Measurements from ENCODE around the gene KRT2. TPM values are rescaled to one million over a fixed set of nuclear protein-coding genes. Genes with fewer than 3 reads are reported as not detected.

Gene KRT2
- total RNA-seq, 1 experiment from 2014 or later: not detected

DNA sequence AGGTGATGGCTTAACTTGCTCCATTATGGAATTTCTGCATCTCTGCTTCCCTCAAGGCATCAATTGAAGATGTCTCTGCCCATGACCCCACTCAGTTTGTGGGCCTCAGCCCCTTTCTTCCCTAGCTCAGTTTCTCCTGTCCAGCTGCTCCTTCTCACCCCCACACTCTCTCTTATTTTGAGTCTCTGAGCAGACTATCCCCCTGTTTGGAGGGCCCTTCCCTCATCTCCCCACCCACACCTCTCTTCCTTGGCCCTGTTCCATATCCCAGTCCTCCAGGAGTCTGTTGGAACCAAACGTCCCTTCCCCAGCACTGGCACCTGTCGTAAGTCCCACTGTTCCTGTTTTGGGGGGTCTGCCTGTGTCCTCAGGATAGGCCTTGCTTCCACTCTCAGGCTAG lies 36.5 kb upstream of the KRT2 start:
- TF ChIP-seq, protein P1, sequence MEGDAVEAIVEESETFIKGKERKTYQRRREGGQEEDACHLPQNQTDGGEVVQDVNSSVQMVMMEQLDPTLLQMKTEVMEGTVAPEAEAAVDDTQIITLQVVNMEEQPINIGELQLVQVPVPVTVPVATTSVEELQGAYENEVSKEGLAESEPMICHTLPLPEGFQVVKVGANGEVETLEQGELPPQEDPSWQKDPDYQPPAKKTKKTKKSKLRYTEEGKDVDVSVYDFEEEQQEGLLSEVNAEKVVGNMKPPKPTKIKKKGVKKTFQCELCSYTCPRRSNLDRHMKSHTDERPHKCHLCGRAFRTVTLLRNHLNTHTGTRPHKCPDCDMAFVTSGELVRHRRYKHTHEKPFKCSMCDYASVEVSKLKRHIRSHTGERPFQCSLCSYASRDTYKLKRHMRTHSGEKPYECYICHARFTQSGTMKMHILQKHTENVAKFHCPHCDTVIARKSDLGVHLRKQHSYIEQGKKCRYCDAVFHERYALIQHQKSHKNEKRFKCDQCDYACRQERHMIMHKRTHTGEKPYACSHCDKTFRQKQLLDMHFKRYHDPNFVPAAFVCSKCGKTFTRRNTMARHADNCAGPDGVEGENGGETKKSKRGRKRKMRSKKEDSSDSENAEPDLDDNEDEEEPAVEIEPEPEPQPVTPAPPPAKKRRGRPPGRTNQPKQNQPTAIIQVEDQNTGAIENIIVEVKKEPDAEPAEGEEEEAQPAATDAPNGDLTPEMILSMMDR (IDR thresholded peaks at IDR 0.05; ENCODE audit: unreplicated experiment): no peak
- Mint-ChIP-seq H3K27me3 (ENCODE audit: unreplicated experiment) (peaks cover 97% of the 10 kb centered on the region), H3K9me3 (ENCODE audit: low read depth, unreplicated experiment) (no peaks in the 10 kb centered on the region), H3K27ac (ENCODE audit: unreplicated experiment) (no peak overlapping the region), H3K4me3 (ENCODE audit: low read depth, unreplicated experiment) (no peak overlapping the region), H3K36me3 (ENCODE audit: insufficient read depth, unreplicated experiment) (no peaks in the 10 kb centered on the region), H3K4me1 (ENCODE audit: low read depth, unreplicated experiment) (peaks cover 26% of the 10 kb centered on the region)
- CTCF ChIA-PET: no interaction called here
- intact Hi-C loops (cut with micrococcal nuclease; ENCODE audit: unreplicated experiment): no loop called here
- no peak for DNase-seq
- BruUV-seq (replicated peaks): no TSS peak

DNA sequence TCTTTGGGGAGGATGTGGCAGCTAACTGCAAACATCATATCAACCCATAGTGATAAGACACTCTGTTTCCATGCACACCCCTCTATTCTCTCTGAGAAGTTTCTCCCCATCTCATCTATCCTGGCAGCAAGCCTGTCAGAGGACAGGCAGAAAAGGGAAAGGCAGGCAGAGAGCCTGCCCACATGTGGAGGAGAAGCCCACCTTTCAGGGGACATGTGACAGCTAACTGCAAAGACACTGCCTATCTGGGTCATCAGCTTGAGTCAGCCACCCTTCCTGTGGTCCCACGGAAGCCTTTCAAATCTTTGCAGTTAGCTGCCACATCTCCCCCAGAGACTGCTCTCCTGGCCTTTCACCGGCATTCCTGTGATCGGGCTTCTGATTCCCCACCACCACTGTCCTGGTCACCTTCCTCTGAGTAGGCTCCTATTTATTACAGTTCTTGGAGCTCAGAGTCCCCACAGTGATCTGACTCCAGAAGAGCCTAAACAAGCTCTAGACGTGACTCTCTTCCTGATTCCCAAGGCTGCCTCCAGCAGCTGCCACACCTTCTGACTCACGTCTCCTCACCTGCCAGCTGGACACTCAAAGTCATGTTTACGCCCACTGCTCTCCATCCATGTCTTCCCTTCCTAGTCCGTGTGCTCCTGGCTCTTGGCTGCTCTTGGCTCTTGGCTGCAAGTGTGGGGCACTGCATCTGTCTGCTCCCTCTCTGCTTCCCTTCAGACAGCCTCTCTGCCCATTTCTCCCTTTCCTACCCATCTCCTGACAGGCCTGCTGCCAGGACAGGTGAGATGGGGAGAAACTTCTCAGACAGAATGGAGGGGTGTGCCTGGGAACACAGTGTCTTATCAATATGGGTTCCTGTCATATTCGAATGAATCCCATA lies 35.7 kb upstream of the KRT2 start:
- H3K4me3 Mint-ChIP-seq (ENCODE audit: low read depth, unreplicated experiment): no peak overlapping the region

DNA sequence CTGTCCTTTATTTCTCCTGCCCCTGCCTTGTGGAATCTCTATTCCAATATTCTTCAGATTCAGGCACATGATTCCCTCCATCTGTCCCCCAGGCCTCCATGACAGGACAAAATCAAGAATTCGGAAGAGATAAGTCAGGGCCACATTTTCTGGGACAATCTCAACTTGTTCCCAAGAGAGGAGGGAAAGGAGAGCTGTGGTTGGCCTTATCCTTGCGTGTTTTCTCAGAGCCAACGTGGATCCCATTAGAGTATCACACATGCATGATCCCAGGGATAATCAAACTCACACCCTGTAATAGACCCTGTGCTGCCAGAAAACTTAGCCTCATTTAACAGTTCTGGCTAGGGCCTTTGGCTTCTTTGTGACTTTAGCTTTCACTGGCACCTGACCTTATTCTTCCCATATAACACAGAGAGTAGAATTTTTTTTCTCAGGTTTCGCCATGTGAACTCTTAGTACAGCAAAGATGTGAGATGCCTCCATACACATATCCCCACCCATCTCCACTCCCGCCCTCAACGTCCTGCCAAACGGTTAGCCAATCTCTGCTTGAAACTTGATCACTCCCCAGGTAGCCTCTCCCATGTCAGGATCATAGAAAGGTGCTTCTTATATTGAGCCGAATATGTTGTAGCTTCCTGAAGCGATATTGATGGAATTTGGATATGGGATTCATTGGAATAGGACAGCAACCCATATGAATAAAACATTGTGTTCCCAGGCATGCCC lies 34.9 kb upstream of the KRT2 start:
- H3K27ac Mint-ChIP-seq (ENCODE audit: unreplicated experiment): no peak overlapping the region
- no peak for DNase-seq
- H3K4me1 Mint-ChIP-seq (ENCODE audit: low read depth, unreplicated experiment): peaks cover 17% of the 10 kb centered on the region
- TF ChIP-seq, protein P1 (IDR thresholded peaks at IDR 0.05; ENCODE audit: unreplicated experiment): no peak
- CTCF ChIA-PET: no interaction called here
- no TSS peak for BruUV-seq (replicated peaks)
- no peaks in the 10 kb centered on the region for H3K9me3 Mint-ChIP-seq (ENCODE audit: low read depth, unreplicated experiment)
- H3K36me3 Mint-ChIP-seq (ENCODE audit: insufficient read depth, unreplicated experiment): no peaks in the 10 kb centered on the region
- no peak overlapping the region for H3K4me3 Mint-ChIP-seq (ENCODE audit: low read depth, unreplicated experiment)
- H3K27me3 Mint-ChIP-seq (ENCODE audit: unreplicated experiment): peaks cover 87% of the 10 kb centered on the region
- intact Hi-C loops (cut with micrococcal nuclease; ENCODE audit: unreplicated experiment): no loop called here

More for the DNA sequence above, 35.7 kb upstream of the KRT2 start:
- intact Hi-C loops (cut with micrococcal nuclease; ENCODE audit: unreplicated experiment): no loop called here
- no TSS peak for BruUV-seq (replicated peaks)
- H3K4me1 Mint-ChIP-seq (ENCODE audit: low read depth, unreplicated experiment): peaks cover 19% of the 10 kb centered on the region
- H3K27me3 Mint-ChIP-seq (ENCODE audit: unreplicated experiment): peaks cover 95% of the 10 kb centered on the region
- DNase-seq: peak; percentile 30
- TF ChIP-seq, protein P1 (IDR thresholded peaks at IDR 0.05; ENCODE audit: unreplicated experiment): no peak
- no peaks in the 10 kb centered on the region for H3K9me3 Mint-ChIP-seq (ENCODE audit: low read depth, unreplicated experiment)
- CTCF ChIA-PET: no interaction called here
- H3K27ac Mint-ChIP-seq (ENCODE audit: unreplicated experiment): no peak overlapping the region
- no peaks in the 10 kb centered on the region for H3K36me3 Mint-ChIP-seq (ENCODE audit: insufficient read depth, unreplicated experiment)

DNA sequence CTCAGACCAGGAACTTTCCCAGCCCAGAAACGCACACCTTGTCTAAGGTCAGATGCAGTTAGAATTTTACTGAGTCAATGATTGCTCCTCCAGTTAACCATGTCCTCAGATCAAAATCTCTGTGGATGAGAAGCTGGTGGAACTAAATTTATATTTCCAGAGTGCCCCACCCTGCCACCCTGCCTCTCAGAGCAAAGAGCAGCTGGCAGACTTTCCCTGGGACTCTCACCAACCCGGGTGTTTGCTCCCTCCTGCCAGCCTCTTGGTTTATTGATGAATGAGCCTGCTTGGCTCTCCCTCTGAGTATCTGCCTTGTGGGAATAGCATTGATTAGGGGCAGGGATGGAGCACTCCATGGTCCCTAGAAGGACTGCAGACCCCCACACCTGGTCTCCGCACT lies 34.1 kb upstream of the KRT2 start:
- Mint-ChIP-seq H3K4me1 (ENCODE audit: low read depth, unreplicated experiment) (peaks cover 16% of the 10 kb centered on the region), H3K27ac (ENCODE audit: unreplicated experiment) (no peak overlapping the region), H3K4me3 (ENCODE audit: low read depth, unreplicated experiment) (no peak overlapping the region), H3K36me3 (ENCODE audit: insufficient read depth, unreplicated experiment) (no peaks in the 10 kb centered on the region), H3K27me3 (ENCODE audit: unreplicated experiment) (peaks cover 78% of the 10 kb centered on the region), H3K9me3 (ENCODE audit: low read depth, unreplicated experiment) (no peaks in the 10 kb centered on the region)
- no peak for DNase-seq
- CTCF ChIA-PET: interaction anchor here (0.5 kb wide), 1 partner anchor 59 kb away, joined by 3 read pairs; no protein-coding TSS in a partner anchor
- BruUV-seq (replicated peaks): no TSS peak
- TF ChIP-seq, protein P1 (IDR thresholded peaks at IDR 0.05; ENCODE audit: unreplicated experiment): no peak
- intact Hi-C loops (cut with micrococcal nuclease; ENCODE audit: unreplicated experiment): no loop called here
